HepG2 (cell line): ENCODE results near the gene CHMP6. TPM values are rescaled to one million over a fixed set of nuclear protein-coding genes. Genes with fewer than 3 reads are reported as not detected.

Source experiments
- AGO2 ChIP-seq: fragments of 200-400 bp; formaldehyde crosslinking; optimal IDR thresholded peaks from 2 replicates; pipeline ENCODE3; 2017; ENCODE audit warnings: mild to moderate bottlenecking, low read depth, low read length, moderate library complexity
- ERF ChIP-seq: IDR thresholded peaks from 2 replicates; pipeline ENCODE4 v1.6.1; 2018; ENCODE audit warnings: missing biosample characterization, missing genetic modification reagents
- FOXA1 ChIP-seq, 2 experiments: fragments of 450-650 bp in 1 of 2; sonication (generic) in 1 of 2; formaldehyde crosslinking in 1 of 2; IDR thresholded peaks; 2 replicates each; pipeline versions ENCODE4 v1.4.0 to v1.6.1; 2016 to 2020; ENCODE audit warnings: missing genetic modification reagents in 1 of 2
- NR2F6 ChIP-seq, 2 experiments: IDR thresholded peaks; 2 replicates each; pipeline ENCODE4 v1.6.1; 2016; ENCODE audit warnings: antibody characterized with exemption in 1 of 2, mild to moderate bottlenecking in 1 of 2
- RBM39 ChIP-seq: fragments of 200-400 bp; formaldehyde crosslinking; IDR thresholded peaks from one replicate; pipeline ENCODE4 v1.6.1; 2018; ENCODE audit warnings: antibody characterized with exemption, mild to moderate bottlenecking, low read depth, low read length; ENCODE audit not compliant: poor library complexity, severe bottlenecking
- ZNF224 ChIP-seq: sonication (generic); formaldehyde crosslinking; IDR thresholded peaks from 2 replicates; pipeline ENCODE4 v1.5.0; 2020; ENCODE audit warnings: mild to moderate bottlenecking, missing genetic modification reagents
- ZNF263 ChIP-seq: sonication (generic); formaldehyde crosslinking; IDR thresholded peaks from 2 replicates; pipeline ENCODE4 v1.4.0; 2020; ENCODE audit warnings: missing genetic modification reagents
- ZNF318 ChIP-seq: sonication (generic); formaldehyde crosslinking; IDR thresholded peaks from 2 replicates; pipeline ENCODE4 v1.4.0; 2020; ENCODE audit warnings: mild to moderate bottlenecking, missing genetic modification reagents
- polyA plus RNA-seq, 8 experiments: library from polyadenylated mRNA; depleted of rRNA in 3 of 8; stranded (reverse) in 7 of 8; unstranded in 1 of 8; fragments of >200 nt; fragmentation: Illumina TruSeq in 4 of 8; extraction: Trizol in 4 of 8; gene quantifications; 2 replicates each; pipeline versions ENCODE4 v1.2.1 to v1.2.3, GENCODE V29; 2011 to 2016; ENCODE audit warnings: low read depth in 4 of 8, missing spikeins in 1 of 8, mixed read lengths in 1 of 8; ENCODE audit not compliant: insufficient read depth in 1 of 8
- total RNA-seq, 5 experiments: library from RNA; depleted of rRNA; stranded (reverse); fragments of >200 nt; fragmentation: Illumina TruSeq; extraction: Trizol; gene quantifications; 2 replicates each; pipeline ENCODE4 v1.2.3, GENCODE V29; 2016; ENCODE audit warnings: low read depth in 1 of 5
- TF ChIP-seq, protein P1 (sequence below): sonication (generic); formaldehyde crosslinking; IDR thresholded peaks from 2 replicates; pipeline ENCODE4 v1.4.0; 2020; ENCODE audit warnings: missing genetic modification reagents
- TF ChIP-seq, protein P2 (sequence below): sonication (generic); formaldehyde crosslinking; IDR thresholded peaks from 2 replicates; pipeline ENCODE4 v1.4.0; 2020; ENCODE audit warnings: mild to moderate bottlenecking, missing genetic modification reagents
- TF ChIP-seq, protein P3 (sequence below): sonication (generic); formaldehyde crosslinking; IDR thresholded peaks from 2 replicates; pipeline ENCODE4 v1.5.1; 2020; ENCODE audit warnings: mild to moderate bottlenecking, missing genetic modification reagents, moderate library complexity

CHMP6 gene
- total and polyA plus RNA-seq, 2 of the 13 experiments (the other 11 are each of a cell fraction or from before 2014, with no cell fraction given), result 11.1 to 24.2 TPM

GRCh38 chr17:81037026-81037797 is 45.6 kb downstream of the CHMP6 start (continued):
- TF ChIP-seq ZNF318 (CRISPR knock-in tag) (no peak), ZNF263 (CRISPR knock-in tag) (no peak), NR2F6 (IDR thresholded peaks at IDR 0.05) (no peak), NR2F6 (CRISPR knock-in tag; IDR thresholded peaks at IDR 0.05) (0 out of 2 replicates have a peak, but pooled peaks have one; percentile 13), ZNF224 (CRISPR knock-in tag) (no peak), RBM39 (peak; percentile 33), ERF (CRISPR knock-in tag) (0 out of 2 replicates have a peak, but pooled peaks have one; percentile 15), AGO2 (peak; percentile 27), FOXA1 (IDR thresholded peaks at IDR 0.05) (no peak), FOXA1 (CRISPR knock-in tag; IDR thresholded peaks at IDR 0.05) (peak; percentile 3; the same call in 1 of the 2 replicates)
- TF ChIP-seq, protein P1, sequence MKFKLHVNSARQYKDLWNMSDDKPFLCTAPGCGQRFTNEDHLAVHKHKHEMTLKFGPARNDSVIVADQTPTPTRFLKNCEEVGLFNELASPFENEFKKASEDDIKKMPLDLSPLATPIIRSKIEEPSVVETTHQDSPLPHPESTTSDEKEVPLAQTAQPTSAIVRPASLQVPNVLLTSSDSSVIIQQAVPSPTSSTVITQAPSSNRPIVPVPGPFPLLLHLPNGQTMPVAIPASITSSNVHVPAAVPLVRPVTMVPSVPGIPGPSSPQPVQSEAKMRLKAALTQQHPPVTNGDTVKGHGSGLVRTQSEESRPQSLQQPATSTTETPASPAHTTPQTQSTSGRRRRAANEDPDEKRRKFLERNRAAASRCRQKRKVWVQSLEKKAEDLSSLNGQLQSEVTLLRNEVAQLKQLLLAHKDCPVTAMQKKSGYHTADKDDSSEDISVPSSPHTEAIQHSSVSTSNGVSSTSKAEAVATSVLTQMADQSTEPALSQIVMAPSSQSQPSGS (CRISPR knock-in tag), result 0 out of 2 replicates have a peak, but pooled peaks have one; percentile 39
- TF ChIP-seq, protein P2, sequence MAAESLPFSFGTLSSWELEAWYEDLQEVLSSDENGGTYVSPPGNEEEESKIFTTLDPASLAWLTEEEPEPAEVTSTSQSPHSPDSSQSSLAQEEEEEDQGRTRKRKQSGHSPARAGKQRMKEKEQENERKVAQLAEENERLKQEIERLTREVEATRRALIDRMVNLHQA (CRISPR knock-in tag), result no peak
- TF ChIP-seq, protein P3, sequence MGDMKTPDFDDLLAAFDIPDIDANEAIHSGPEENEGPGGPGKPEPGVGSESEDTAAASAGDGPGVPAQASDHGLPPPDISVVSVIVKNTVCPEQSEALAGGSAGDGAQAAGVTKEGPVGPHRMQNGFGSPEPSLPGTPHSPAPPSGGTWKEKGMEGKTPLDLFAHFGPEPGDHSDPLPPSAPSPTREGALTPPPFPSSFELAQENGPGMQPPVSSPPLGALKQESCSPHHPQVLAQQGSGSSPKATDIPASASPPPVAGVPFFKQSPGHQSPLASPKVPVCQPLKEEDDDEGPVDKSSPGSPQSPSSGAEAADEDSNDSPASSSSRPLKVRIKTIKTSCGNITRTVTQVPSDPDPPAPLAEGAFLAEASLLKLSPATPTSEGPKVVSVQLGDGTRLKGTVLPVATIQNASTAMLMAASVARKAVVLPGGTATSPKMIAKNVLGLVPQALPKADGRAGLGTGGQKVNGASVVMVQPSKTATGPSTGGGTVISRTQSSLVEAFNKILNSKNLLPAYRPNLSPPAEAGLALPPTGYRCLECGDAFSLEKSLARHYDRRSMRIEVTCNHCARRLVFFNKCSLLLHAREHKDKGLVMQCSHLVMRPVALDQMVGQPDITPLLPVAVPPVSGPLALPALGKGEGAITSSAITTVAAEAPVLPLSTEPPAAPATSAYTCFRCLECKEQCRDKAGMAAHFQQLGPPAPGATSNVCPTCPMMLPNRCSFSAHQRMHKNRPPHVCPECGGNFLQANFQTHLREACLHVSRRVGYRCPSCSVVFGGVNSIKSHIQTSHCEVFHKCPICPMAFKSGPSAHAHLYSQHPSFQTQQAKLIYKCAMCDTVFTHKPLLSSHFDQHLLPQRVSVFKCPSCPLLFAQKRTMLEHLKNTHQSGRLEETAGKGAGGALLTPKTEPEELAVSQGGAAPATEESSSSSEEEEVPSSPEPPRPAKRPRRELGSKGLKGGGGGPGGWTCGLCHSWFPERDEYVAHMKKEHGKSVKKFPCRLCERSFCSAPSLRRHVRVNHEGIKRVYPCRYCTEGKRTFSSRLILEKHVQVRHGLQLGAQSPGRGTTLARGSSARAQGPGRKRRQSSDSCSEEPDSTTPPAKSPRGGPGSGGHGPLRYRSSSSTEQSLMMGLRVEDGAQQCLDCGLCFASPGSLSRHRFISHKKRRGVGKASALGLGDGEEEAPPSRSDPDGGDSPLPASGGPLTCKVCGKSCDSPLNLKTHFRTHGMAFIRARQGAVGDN, result peak; percentile 74
